PC-9 (cell line): ENCODE results near the gene SMYD2. TPM values are rescaled to one million over a fixed set of nuclear protein-coding genes. Genes with fewer than 3 reads are reported as not detected.
A peak's percentile ranks its signal among the peaks of the same experiment; 100 is the strongest.

Experiments
- BruUV-seq: library from RNA; stranded (reverse); fragments of 400-500 nt; replicated peaks from 2 replicates; lab custom pipeline; 2021; lab: Mats Ljungman, UMichigan
- CTCF ChIA-PET: fragments of 300-600 bp; sonication (Branson Sonifier 250); formaldehyde crosslinking; loops from one replicate; lab custom pipeline; 2022; ENCODE audit warnings: antibody characterized with exemption; lab: Charles Lee
- POLR2A ChIA-PET: fragments of 300-600 bp; sonication (Branson Sonifier 250); formaldehyde crosslinking; loops from one replicate; lab custom pipeline; 2022; ENCODE audit warnings: antibody characterized with exemption; ENCODE audit not compliant: unreplicated experiment; lab: Charles Lee
- DNase-seq, 2 experiments: peaks; one replicate each; pipeline versions ENCODE4 v3.0.0 to v3.0.0-alpha.2; 2015 to 2022; ENCODE audit warnings: mixed read lengths in 1 of 2
- H2AFZ ChIP-seq: fragments of 200-600 bp; sonication (generic); 2 replicates; pipeline ENCODE4 v1.8.1; 2017; ENCODE audit warnings: antibody characterized with exemption
- H3F3A ChIP-seq: fragments of 200-600 bp; sonication (generic); 2 replicates; pipeline ENCODE4 v1.8.1; 2017; ENCODE audit warnings: antibody characterized with exemption, mild to moderate bottlenecking, low read depth; ENCODE audit not compliant: insufficient read depth
- H3K27ac ChIP-seq: fragments of 200-600 bp; sonication (generic); 2 replicates; pipeline ENCODE4 v1.6.1; 2016; ENCODE audit warnings: mixed run types
- H3K27me3 ChIP-seq: fragments of 200-600 bp; sonication (generic); 2 replicates; pipeline ENCODE4 v1.6.1; 2016; ENCODE audit warnings: low read depth, mixed run types; ENCODE audit not compliant: insufficient read depth
- H3K36me3 ChIP-seq: fragments of 200-600 bp; sonication (generic); 2 replicates; pipeline ENCODE4 v1.6.1; 2016; ENCODE audit warnings: low read depth, mixed run types
- H3K4me1 ChIP-seq: fragments of 200-600 bp; sonication (generic); replicated peaks from 2 replicates; pipeline ENCODE4 v1.6.1; 2016; ENCODE audit warnings: mixed run types; ENCODE audit not compliant: insufficient read depth
- H3K4me2 ChIP-seq: fragments of 200-600 bp; sonication (generic); 2 replicates; pipeline ENCODE4 v1.6.1; 2017; ENCODE audit warnings: mixed run types
- H3K4me3 ChIP-seq: fragments of 200-600 bp; sonication (generic); 2 replicates; pipeline ENCODE4 v1.6.1; 2016; ENCODE audit warnings: mixed run types
- H3K79me2 ChIP-seq: fragments of 200-600 bp; sonication (generic); 2 replicates; pipeline ENCODE4 v1.6.1; 2017; ENCODE audit warnings: low read depth, mixed run types
- H3K9me2 ChIP-seq: fragments of 200-600 bp; sonication (generic); 2 replicates; pipeline ENCODE4 v1.8.1; 2017; ENCODE audit warnings: mild to moderate bottlenecking; ENCODE audit not compliant: insufficient read depth
- H3K9me3 ChIP-seq: fragments of 200-600 bp; sonication (generic); 2 replicates; pipeline ENCODE4 v1.8.1; 2016; ENCODE audit warnings: low read depth; ENCODE audit not compliant: insufficient read depth
- H4K20me1 ChIP-seq: fragments of 200-600 bp; sonication (generic); 2 replicates; pipeline ENCODE4 v1.8.1; 2017; ENCODE audit not compliant: insufficient read depth
- EZH2 ChIP-seq: fragments of 200-600 bp; sonication (generic); IDR thresholded peaks from 2 replicates; pipeline ENCODE4 v1.8.0; 2017; ENCODE audit warnings: antibody characterized with exemption, low read depth
- intact Hi-C: fragments of 100-400 bp; cut with micrococcal nuclease; formaldehyde crosslinking; loops from one replicate; pipeline ENCODE4 v1.10.0; 2022; ENCODE audit not compliant: unreplicated experiment
- total RNA-seq: library from RNA; stranded (reverse); gene quantifications from 2 replicates; pipeline ENCODE4 v1.2.3, GENCODE V29; 2021
- TF ChIP-seq, protein P1 (sequence below): fragments of 200-600 bp; sonication (generic); conservative IDR thresholded peaks from 2 replicates; pipeline ENCODE4 v1.6.1; 2017; ENCODE audit warnings: mixed run types, antibody characterized with exemption, mild to moderate bottlenecking, moderate library complexity

Gene SMYD2
- total RNA-seq, 1 experiment from 2014 or later: 36.4 TPM

DNA sequence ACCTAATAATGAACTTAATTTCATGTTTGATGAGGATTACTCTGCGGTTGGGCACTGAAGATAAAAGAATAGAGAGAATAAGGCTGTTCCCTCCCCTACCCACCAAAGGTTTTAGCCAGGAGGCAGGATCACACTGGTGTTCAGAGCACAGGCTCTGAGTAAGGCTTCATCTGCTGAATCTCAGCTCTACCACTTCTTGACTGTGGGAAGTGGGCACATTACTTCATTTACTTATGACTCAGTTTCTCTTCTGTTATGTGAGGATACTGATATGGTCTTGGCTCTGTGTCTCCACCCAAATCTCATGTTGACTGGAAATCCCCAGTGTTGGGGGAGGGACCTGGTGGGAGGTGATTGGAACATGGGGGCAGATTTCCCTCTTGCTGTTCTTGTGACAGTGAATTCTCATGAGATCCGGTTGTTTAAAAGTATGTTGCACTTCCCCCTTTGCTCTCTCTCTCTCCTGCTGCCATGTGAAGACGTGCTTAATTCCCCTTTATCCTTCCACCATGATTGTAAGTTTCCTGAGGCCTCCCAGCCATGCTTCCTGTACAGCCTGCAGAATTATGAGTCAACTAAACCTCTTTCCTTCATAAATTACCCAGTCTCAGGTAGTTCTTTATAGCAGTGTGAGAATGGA, 79.7 kb downstream of the SMYD2 start:
- Histone ChIP-seq H3K4me2 (no peak overlapping the region), H3K27me3 (no peaks in the 10 kb centered on the region), H4K20me1 (no peaks in the 10 kb centered on the region), H3K79me2 (no peaks in the 10 kb centered on the region), H3K36me3 (no peaks in the 10 kb centered on the region), H3K27ac (no peak overlapping the region), H3K9me2 (no peaks in the 10 kb centered on the region), H3K4me1 (no peaks in the 10 kb centered on the region), H2AFZ (no peak overlapping the region), H3K9me3 (no peaks in the 10 kb centered on the region), H3K4me3 (no peak overlapping the region), H3F3A (no peaks in the 10 kb centered on the region)
- no peak for TF ChIP-seq EZH2
- TF ChIP-seq, protein P1, sequence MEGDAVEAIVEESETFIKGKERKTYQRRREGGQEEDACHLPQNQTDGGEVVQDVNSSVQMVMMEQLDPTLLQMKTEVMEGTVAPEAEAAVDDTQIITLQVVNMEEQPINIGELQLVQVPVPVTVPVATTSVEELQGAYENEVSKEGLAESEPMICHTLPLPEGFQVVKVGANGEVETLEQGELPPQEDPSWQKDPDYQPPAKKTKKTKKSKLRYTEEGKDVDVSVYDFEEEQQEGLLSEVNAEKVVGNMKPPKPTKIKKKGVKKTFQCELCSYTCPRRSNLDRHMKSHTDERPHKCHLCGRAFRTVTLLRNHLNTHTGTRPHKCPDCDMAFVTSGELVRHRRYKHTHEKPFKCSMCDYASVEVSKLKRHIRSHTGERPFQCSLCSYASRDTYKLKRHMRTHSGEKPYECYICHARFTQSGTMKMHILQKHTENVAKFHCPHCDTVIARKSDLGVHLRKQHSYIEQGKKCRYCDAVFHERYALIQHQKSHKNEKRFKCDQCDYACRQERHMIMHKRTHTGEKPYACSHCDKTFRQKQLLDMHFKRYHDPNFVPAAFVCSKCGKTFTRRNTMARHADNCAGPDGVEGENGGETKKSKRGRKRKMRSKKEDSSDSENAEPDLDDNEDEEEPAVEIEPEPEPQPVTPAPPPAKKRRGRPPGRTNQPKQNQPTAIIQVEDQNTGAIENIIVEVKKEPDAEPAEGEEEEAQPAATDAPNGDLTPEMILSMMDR: no peak
- CTCF ChIA-PET: no interaction called here
- POLR2A ChIA-PET: no interaction called here
- no TSS peak for BruUV-seq
- intact Hi-C loops: no loop called here
- DNase-seq: no peak

DNA sequence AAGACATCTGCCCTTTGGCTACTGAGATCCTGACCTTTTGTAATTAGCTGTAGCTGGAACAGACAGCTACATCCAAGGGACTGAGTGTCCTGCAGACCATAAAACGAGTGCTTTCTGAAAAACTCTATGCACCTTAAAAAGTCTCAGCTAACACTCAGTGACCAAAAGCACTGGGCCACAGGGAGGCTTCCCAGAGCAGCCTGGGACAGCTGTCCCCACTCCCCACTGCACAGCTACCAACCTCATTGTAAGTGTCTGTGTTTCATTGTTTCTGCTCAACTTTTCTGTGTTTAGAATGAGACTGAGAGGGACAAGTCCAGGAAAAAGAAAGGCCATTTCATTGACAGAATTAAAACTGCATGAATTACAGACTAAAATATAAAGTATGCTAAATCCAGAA, 80.7 kb downstream of the SMYD2 start:
- CTCF ChIA-PET: no interaction called here
- TF ChIP-seq EZH2: no peak
- TF ChIP-seq, protein P1: no peak
- no peaks in the 10 kb centered on the region for H3K79me2 ChIP-seq
- POLR2A ChIA-PET: no interaction called here
- no peak overlapping the region for H3K27ac ChIP-seq
- no peak overlapping the region for H2AFZ ChIP-seq
- no peaks in the 10 kb centered on the region for H4K20me1 ChIP-seq
- H3K4me2 ChIP-seq: no peak overlapping the region
- DNase-seq: no peak
- no peaks in the 10 kb centered on the region for H3K36me3 ChIP-seq
- intact Hi-C loops: no loop called here
- H3K4me1 ChIP-seq: no peaks in the 10 kb centered on the region
- H3K4me3 ChIP-seq: no peak overlapping the region
- H3K27me3 ChIP-seq: no peaks in the 10 kb centered on the region
- BruUV-seq: no TSS peak
- no peaks in the 10 kb centered on the region for H3K9me3 ChIP-seq
- H3F3A ChIP-seq: no peaks in the 10 kb centered on the region
- no peaks in the 10 kb centered on the region for H3K9me2 ChIP-seq

- H2AFZ ChIP-seq: no peak overlapping the region
- no peaks in the 10 kb centered on the region for H4K20me1 ChIP-seq
- intact Hi-C loops: no loop called here
- H3K27ac ChIP-seq: no peak overlapping the region
- ChIA-PET CTCF (interaction anchor here (0.6 kb wide), 1 partner anchor 13 kb away, joined by 3 read pairs; no protein-coding TSS in a partner anchor), POLR2A (no interaction called here)
- no peaks in the 10 kb centered on the region for H3K9me3 ChIP-seq
- no peak overlapping the region for H3K4me3 ChIP-seq
- no peak for DNase-seq
- H3K4me2 ChIP-seq: no peak overlapping the region
- BruUV-seq: TSS peak; percentile 6
- no peaks in the 10 kb centered on the region for H3K79me2 ChIP-seq
- no peaks in the 10 kb centered on the region for H3K27me3 ChIP-seq
- H3F3A ChIP-seq: no peaks in the 10 kb centered on the region
- no peak for TF ChIP-seq EZH2
- TF ChIP-seq, protein P1: no peak
- no peaks in the 10 kb centered on the region for H3K4me1 ChIP-seq
- no peaks in the 10 kb centered on the region for H3K9me2 ChIP-seq
- no peaks in the 10 kb centered on the region for H3K36me3 ChIP-seq
These were observed 81.4 kb downstream of the SMYD2 start for GRCh38 chr1:214362188-214362882.
